Thoracic aorta (tissue), 2 donors: ENCODE data around the gene CHEK1. TPM values are rescaled to one million over a fixed set of nuclear protein-coding genes. Genes with fewer than 3 reads are reported as not detected.
"Not testable (repeated sequence)": the region's sequence is repeated elsewhere in the genome, so short reads cannot be mapped to it uniquely, and the experiment has no call there.

ENCODE experiments used
- ATAC-seq: fragments of 150-250 bp; one replicate; pipeline ENCODE4 v1.8.0; 2017; ENCODE audit warnings: low read depth; ENCODE audit not compliant: insufficient number of reproducible peaks, low FRiP score
- DNase-seq: peaks from one replicate; pipeline ENCODE4 v3.0.0-alpha.2; 2020; ENCODE audit warnings: low spot score
- H3K27ac ChIP-seq, 2 donors: fragments of 200-600 bp; sonication (generic); 1 replicate in 1 of 2; 2 replicates in 1 of 2; pipeline ENCODE4 v1.5.1; 2016; ENCODE audit warnings: mild to moderate bottlenecking in 2 of 2, moderate library complexity in 2 of 2
- H3K27me3 ChIP-seq: fragments of 200-600 bp; sonication (generic); replicated peaks from 2 replicates; pipeline ENCODE4 v1.6.0; 2016; ENCODE audit warnings: mild to moderate bottlenecking; ENCODE audit not compliant: insufficient read depth
- H3K36me3 ChIP-seq: fragments of 200-600 bp; sonication (generic); one replicate; pipeline ENCODE4 v1.5.1; 2016
- H3K4me1 ChIP-seq, 2 donors: fragments of 200-600 bp; sonication (generic); 1 replicate in 1 of 2; 2 replicates in 1 of 2; pipeline versions ENCODE4 v1.5.1 to v1.6.0; 2016; ENCODE audit warnings: low read depth in 2 of 2, mild to moderate bottlenecking in 1 of 2; ENCODE audit not compliant: control insufficient read depth in 1 of 2
- H3K4me3 ChIP-seq: fragments of 200-600 bp; sonication (generic); 2 replicates; pipeline ENCODE4 v1.5.1; 2016; ENCODE audit warnings: mild to moderate bottlenecking
- H3K9me3 ChIP-seq: fragments of 200-600 bp; sonication (generic); 2 replicates; pipeline ENCODE4 v1.5.1; 2016
- CTCF ChIP-seq: fragments of 200-600 bp; sonication (generic); IDR thresholded peaks from one replicate; pipeline ENCODE4 v1.5.1; 2019; ENCODE audit warnings: antibody characterized with exemption
- total RNA-seq, 2 donors: library from RNA; depleted of rRNA; stranded (reverse); fragments of >200 nt; gene quantifications; one replicate each; pipeline versions ENCODE4 v1.1.0 to v1.2.3, GENCODE V29; 2016

The CHEK1 gene
- total RNA-seq, 2 donors from 2014 or later: 0.41 to 3.5 TPM

DNA sequence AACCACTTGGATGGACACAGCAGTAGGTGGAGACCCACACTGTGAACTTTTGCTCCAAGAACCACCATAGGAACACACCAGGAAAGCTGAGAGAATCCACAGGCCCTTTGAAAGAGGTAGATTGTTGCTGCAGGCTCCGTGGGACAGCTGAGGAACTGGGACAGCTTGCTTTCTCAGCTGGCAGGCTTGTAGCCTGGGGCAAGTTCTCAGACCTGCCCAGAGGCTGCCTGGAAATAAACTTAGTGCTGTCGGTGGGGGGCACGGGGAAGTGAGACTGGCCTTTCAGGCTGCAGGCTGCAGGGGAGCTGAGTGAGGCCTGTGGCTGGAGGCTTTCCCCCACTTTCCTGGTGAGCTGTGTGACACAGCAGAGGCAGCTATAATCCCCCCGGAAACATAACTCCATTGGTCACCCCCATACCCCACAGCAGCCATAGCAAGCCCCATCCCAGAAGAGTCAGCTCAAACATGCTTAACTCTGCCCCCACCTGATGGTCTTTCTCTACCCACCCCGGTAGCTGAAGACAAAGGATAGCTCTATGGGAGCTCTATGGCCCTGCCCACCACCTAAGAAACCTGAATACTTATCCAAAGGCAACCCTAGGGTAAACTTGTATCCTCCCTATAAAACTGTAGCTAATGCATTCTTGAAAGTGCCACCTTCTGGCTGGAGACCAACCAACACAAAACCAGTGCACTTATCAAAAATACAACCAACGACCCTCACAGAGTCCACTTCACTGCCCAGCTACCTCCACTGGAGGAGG is 77.1 kb downstream of the CHEK1 start:
- H3K4me1 ChIP-seq: no peaks in the 10 kb centered on the region
- H3K27me3 ChIP-seq: no peaks in the 10 kb centered on the region
- ATAC-seq: no peak
- H3K9me3 ChIP-seq: no peaks in the 10 kb centered on the region
- no peaks in the 10 kb centered on the region for H3K36me3 ChIP-seq
- TF ChIP-seq CTCF: no peak
- no peak overlapping the region for H3K27ac ChIP-seq
- no peak overlapping the region for H3K4me3 ChIP-seq
- no peak for DNase-seq

DNA sequence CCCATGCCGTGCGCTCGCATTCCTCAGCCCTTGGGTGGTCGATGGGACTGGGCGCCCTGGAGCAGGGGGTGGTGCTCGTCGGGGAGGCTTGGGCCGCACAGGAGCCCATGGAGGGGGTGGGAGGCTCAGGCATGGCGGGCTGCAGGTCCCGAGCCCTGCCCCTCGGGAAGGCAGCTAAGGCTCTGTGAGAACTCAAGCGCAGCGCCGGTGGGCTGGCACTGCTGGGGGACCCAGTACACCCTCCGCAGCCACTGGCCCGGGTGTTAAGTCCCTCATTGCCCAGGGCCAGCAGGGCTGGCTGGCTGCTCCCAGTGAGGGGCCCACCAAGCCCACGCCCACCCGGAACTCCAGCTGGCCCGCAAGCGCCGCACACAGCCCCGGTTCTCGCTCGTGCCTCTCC is 79.7 kb downstream of the CHEK1 start:
- H3K9me3 ChIP-seq, H3K27ac ChIP-seq, ATAC-seq, H3K36me3 ChIP-seq, DNase-seq, H3K4me3 ChIP-seq, H3K27me3 ChIP-seq, H3K4me1 ChIP-seq: not testable (repeated sequence)

DNA sequence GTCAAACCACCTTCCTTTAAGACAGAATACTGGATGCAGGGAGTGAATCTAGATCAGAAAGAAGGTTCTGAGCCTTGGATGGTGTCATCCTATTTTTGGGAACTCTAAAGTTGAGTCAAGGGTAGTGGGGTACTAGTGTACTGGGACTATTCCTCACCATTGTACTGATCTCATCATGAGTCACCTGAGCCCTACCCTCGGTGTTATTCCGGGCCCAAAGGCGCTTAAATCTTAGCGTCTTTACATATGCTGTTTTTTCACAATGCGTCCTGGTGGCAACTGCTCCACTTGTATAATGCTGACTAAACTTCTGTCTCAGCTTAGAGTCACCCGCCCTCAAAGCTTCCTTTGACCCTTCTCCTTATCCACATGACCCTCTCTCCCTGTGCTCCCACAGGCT is 95.8 kb downstream of the CHEK1 start:
- no peaks in the 10 kb centered on the region for H3K9me3 ChIP-seq
- H3K36me3 ChIP-seq: no peaks in the 10 kb centered on the region
- H3K4me3 ChIP-seq: no peak overlapping the region
- no peaks in the 10 kb centered on the region for H3K4me1 ChIP-seq
- ATAC-seq (no peak), DNase-seq (no peak)
- no peak for TF ChIP-seq CTCF
- no peaks in the 10 kb centered on the region for H3K27me3 ChIP-seq
- no peak overlapping the region for H3K27ac ChIP-seq

- Histone ChIP-seq H3K27me3 (no peaks in the 10 kb centered on the region), H3K4me3 (no peak overlapping the region), H3K36me3 (no peaks in the 10 kb centered on the region), H3K9me3 (no peaks in the 10 kb centered on the region), H3K4me1 (no peaks in the 10 kb centered on the region), H3K27ac (no peak overlapping the region)
- ATAC-seq (no peak), DNase-seq (no peak)
- no peak for TF ChIP-seq CTCF
These were observed 99.2 kb downstream of the CHEK1 start for GRCh38 chr11:125724125-125724524.

Other genes starting within 250 kb of the CHEK1 start
- 10 to 100 TPM; 83.0 to 96.5 TPM for gene FEZ1, start 128.9 kb upstream of the CHEK1 start, total RNA-seq
- gene EI24, start 55.7 kb upstream of the CHEK1 start, total RNA-seq: 10 to 100 TPM; 68.4 to 70.0 TPM
- 100 to 1,000 TPM in 1 of 2 donors, 10 to 100 TPM in 1; 85.0 to 122 TPM for gene STT3A, start 32.3 kb upstream of the CHEK1 start, total RNA-seq
- not detected for gene ACRV1, start 55.7 kb downstream of the CHEK1 start, total RNA-seq
- gene PATE1, start 121.1 kb downstream of the CHEK1 start, total RNA-seq: not detected
- under 1 TPM in 1 of 2 donors, not detected in 1; 0.35 TPM for gene PATE2, start 153.7 kb downstream of the CHEK1 start, total RNA-seq
- not detected for gene PATE3, start 163.0 kb downstream of the CHEK1 start, total RNA-seq
- gene PATE4, start 208.2 kb downstream of the CHEK1 start, total RNA-seq: not detected